Measurements from ENCODE around the gene MBD5. TPM values are rescaled to one million over a fixed set of nuclear protein-coding genes. Genes with fewer than 3 reads are reported as not detected.

MBD5 gene
- total RNA-seq, 1 donor from 2014 or later, result 59.3 TPM

DNA sequence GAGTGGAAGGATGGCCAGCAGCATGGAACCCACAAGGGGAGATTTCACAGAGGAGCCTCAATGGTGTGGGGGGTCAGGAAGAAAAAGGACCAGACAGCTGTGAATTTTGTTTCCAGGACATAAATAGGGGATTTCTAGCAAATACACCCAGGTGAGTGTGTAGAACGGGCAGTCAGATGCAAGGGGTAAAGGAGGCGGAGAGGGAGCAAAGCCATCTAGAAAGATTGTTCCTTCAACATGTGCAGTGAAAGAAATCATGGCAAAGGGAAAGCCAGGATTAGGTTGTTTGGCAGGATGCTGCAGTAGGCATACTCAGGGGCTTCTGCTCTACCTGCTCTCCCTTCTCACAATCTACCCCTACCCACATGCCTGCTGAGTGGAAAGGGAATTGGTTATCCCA, 504.2 kb downstream of the MBD5 start:
- H3K9me3 Mint-ChIP-seq (ENCODE audit: unreplicated experiment), result no peaks in the 10 kb centered on the region

DNA sequence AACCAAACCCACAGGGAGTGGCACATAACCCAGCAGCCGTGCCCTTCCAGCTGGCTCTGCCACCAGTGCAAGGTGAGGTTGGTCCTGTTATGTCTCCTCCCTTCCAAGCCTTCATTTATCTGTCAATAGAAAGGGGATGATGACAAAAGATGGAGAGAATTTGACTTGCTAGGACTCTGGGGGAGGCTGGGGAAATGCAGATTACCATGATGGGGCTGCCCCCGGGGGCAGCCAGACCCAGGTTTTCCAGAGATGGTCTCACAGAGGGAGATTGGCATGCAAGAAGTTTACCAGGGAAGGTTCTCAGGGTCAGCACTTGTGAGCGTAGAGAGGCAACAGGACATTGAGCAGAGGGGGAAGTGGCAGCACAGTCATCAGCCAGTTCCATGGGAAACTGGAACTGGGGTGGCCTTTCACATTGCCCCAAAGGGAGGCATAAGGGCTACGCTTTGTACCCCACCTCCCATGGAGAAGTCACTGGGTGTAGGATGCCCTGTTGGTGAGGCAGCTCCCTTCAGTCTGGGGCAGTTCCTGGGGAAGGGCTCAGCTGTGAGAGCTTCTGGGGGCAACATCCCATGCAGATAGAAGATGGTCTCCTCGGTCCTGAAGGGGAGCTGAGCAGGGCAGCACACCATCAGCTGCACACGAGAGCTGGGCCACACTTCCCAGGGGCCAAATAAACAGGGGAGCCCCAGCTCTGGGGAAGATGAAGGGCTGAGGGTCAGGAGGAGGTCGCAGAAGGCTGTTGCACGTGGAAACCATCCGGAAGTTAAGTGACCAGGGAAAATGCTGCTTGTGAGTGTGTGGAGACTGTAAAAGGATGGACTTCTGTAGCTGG, 505.8 kb downstream of the MBD5 start:
- DNase-seq (ENCODE audit: low spot score), result no peak
- Mint-ChIP-seq H3K4me3 (ENCODE audit: unreplicated experiment) (no peak overlapping the region), H3K27me3 (ENCODE audit: unreplicated experiment) (peaks cover 12% of the 10 kb centered on the region)

More for the DNA sequence above, 504.2 kb downstream of the MBD5 start:
- TF ChIP-seq, protein P1, sequence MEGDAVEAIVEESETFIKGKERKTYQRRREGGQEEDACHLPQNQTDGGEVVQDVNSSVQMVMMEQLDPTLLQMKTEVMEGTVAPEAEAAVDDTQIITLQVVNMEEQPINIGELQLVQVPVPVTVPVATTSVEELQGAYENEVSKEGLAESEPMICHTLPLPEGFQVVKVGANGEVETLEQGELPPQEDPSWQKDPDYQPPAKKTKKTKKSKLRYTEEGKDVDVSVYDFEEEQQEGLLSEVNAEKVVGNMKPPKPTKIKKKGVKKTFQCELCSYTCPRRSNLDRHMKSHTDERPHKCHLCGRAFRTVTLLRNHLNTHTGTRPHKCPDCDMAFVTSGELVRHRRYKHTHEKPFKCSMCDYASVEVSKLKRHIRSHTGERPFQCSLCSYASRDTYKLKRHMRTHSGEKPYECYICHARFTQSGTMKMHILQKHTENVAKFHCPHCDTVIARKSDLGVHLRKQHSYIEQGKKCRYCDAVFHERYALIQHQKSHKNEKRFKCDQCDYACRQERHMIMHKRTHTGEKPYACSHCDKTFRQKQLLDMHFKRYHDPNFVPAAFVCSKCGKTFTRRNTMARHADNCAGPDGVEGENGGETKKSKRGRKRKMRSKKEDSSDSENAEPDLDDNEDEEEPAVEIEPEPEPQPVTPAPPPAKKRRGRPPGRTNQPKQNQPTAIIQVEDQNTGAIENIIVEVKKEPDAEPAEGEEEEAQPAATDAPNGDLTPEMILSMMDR (IDR thresholded peaks at IDR 0.05; ENCODE audit: unreplicated experiment), result no peak
- Mint-ChIP-seq H3K27me3 (ENCODE audit: unreplicated experiment) (peaks cover 12% of the 10 kb centered on the region), H3K4me1 (ENCODE audit: unreplicated experiment) (peaks cover 11% of the 10 kb centered on the region), H3K27ac (ENCODE audit: unreplicated experiment) (no peak overlapping the region), H3K4me3 (ENCODE audit: unreplicated experiment) (no peak overlapping the region), H3K36me3 (ENCODE audit: low read depth, unreplicated experiment) (peaks cover 3% of the 10 kb centered on the region)
- DNase-seq (ENCODE audit: low spot score), result no peak

DNA sequence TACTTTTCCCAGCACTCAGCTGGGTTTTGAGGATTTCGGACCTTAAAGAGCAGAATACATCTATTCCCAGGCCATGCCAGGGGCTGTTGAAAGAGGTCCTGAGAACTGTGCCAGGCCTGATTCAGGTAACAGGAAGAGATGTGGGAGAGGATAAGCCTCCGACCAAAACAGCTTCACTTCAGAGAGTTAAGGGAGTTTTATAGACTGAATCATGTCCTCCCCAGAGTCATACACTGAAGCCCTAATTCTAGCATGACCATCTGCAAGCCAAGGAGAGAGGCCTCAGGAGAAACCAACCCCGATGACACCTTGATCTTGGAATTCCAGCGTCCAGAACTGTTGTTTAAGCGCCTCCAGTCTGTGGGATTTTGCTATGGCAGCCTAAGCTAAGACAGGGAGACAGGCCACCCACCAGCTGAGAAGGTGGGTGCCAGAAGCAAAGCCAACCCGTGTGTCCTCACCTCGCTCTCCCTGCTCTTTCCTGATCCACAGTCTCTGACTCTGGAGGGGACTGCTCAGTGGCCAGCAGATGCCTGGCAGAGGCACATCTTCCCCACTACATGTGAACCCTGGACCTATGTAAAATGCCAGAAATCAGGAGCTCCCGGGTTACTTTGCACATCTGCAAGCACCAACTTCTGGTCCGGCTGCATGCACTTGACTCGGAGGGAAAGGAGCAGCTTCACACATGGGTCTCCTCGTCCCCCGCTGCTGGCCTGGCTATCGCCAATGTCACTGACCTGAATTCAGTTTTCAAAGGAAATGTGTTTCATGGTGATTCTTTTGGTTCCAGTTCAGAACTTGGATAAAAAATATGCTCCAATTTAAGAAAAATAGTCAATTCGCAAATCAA, 506.8 kb downstream of the MBD5 start:
- no peak for DNase-seq (ENCODE audit: low spot score)
- H3K4me3 Mint-ChIP-seq (ENCODE audit: unreplicated experiment), result no peak overlapping the region
- peaks cover 16% of the 10 kb centered on the region for H3K27me3 Mint-ChIP-seq (ENCODE audit: unreplicated experiment)
- H3K4me1 Mint-ChIP-seq (ENCODE audit: unreplicated experiment), result no peaks in the 10 kb centered on the region
- TF ChIP-seq, protein P1 (IDR thresholded peaks at IDR 0.05; ENCODE audit: unreplicated experiment), result no peak
- no peaks in the 10 kb centered on the region for H3K9me3 Mint-ChIP-seq (ENCODE audit: unreplicated experiment)
- H3K36me3 Mint-ChIP-seq (ENCODE audit: low read depth, unreplicated experiment), result peaks cover 3% of the 10 kb centered on the region
- H3K27ac Mint-ChIP-seq (ENCODE audit: unreplicated experiment), result no peak overlapping the region

More for the DNA sequence above, 505.8 kb downstream of the MBD5 start:
- H3K27ac Mint-ChIP-seq (ENCODE audit: unreplicated experiment), result no peak overlapping the region
- TF ChIP-seq, protein P1 (IDR thresholded peaks at IDR 0.05; ENCODE audit: unreplicated experiment), result no peak
- H3K36me3 Mint-ChIP-seq (ENCODE audit: low read depth, unreplicated experiment), result peaks cover 3% of the 10 kb centered on the region
- H3K4me1 Mint-ChIP-seq (ENCODE audit: unreplicated experiment), result peaks cover 1% of the 10 kb centered on the region
- H3K9me3 Mint-ChIP-seq (ENCODE audit: unreplicated experiment), result no peaks in the 10 kb centered on the region

DNA sequence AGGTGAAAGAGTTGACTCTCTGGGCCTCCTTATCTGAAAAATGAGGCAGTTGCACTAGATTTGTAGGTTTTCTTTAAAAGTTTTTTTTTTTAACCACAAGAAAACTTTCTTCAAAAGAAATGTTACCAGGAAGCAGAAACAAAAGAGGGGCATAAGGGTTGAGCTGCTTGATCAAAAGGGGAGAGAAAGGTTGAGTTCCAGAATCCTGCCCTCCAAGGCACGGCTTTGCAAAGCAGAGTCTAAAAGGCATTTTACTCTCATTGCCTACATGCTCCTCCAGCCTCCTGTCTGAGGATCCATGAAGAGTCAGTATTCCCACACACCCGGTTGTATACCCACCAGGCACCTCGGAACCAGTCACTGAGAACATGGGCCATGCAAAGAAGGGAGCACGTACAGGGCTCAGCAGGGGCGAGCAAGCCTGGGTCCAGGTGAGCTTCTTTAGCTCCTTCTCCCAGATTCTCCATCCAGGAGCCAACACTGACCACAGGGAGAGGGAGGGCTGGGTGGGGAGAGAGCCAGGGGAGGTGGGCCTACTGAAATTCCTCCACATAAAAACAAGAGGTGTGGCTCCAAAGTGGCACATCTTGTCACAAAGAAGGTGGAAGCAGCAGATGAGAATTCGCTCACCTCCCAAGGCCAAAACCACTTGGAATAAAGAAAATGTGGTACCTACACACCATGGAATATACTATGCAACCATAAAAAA, 507.6 kb downstream of the MBD5 start:
- H3K27me3 Mint-ChIP-seq (ENCODE audit: unreplicated experiment), result peaks cover 16% of the 10 kb centered on the region
- TF ChIP-seq, protein P1 (IDR thresholded peaks at IDR 0.05; ENCODE audit: unreplicated experiment), result no peak
- peaks cover 3% of the 10 kb centered on the region for H3K36me3 Mint-ChIP-seq (ENCODE audit: low read depth, unreplicated experiment)
- H3K9me3 Mint-ChIP-seq (ENCODE audit: unreplicated experiment), result no peaks in the 10 kb centered on the region
- H3K4me1 Mint-ChIP-seq (ENCODE audit: unreplicated experiment), result no peaks in the 10 kb centered on the region
- no peak overlapping the region for H3K4me3 Mint-ChIP-seq (ENCODE audit: unreplicated experiment)
- DNase-seq (ENCODE audit: low spot score), result no peak
- H3K27ac Mint-ChIP-seq (ENCODE audit: unreplicated experiment), result no peak overlapping the region
